CD4-positive, alpha-beta T cell treated with Interferon gamma for 1 hour (primary cell): ENCODE measurements around the gene KIZ.

Experiments
- DNase-seq: peaks from one replicate; pipeline ENCODE4 v3.0.0-alpha.2; 2020

The KIZ gene

GRCh38 chr20:21179757-21180156 is 53.9 kb downstream of the KIZ start:
- DNase-seq, result no peak

- DNase-seq, result no peak
These were observed 54.4 kb downstream of the KIZ start for GRCh38 chr20:21180248-21180647.

- DNase-seq, result no peak
These were observed 55.1 kb downstream of the KIZ start for GRCh38 chr20:21181028-21181427.

- DNase-seq, result no peak
These were observed 57.1 kb downstream of the KIZ start for GRCh38 chr20:21182832-21183563.

- DNase-seq, result no peak
These were observed 57.8 kb downstream of the KIZ start for GRCh38 chr20:21183722-21184121.

- DNase-seq, result no peak
These were observed 58.9 kb downstream of the KIZ start for GRCh38 chr20:21184819-21185218.

GRCh38 chr20:21185849-21186248 is 60.0 kb downstream of the KIZ start:
- no peak for DNase-seq

- DNase-seq, result no peak
These were observed 64.1 kb downstream of the KIZ start for GRCh38 chr20:21189761-21190523.

GRCh38 chr20:21190869-21191268 is 65.0 kb downstream of the KIZ start:
- no peak for DNase-seq

- no peak for DNase-seq
These were observed 66.0 kb downstream of the KIZ start for GRCh38 chr20:21191839-21192238.

- DNase-seq, result no peak
These were observed 76.4 kb downstream of the KIZ start for GRCh38 chr20:21202259-21202658.

GRCh38 chr20:21203088-21203656 is 77.3 kb downstream of the KIZ start:
- DNase-seq, result no peak

- no peak for DNase-seq
These were observed 80.7 kb downstream of the KIZ start for GRCh38 chr20:21206584-21206983.

GRCh38 chr20:21208999-21209398 is 83.1 kb downstream of the KIZ start:
- DNase-seq, result no peak

GRCh38 chr20:21209668-21210067 is 83.8 kb downstream of the KIZ start:
- no peak for DNase-seq

- no peak for DNase-seq
These were observed 87.8 kb downstream of the KIZ start for GRCh38 chr20:21213691-21214090.

- DNase-seq, result no peak
These were observed 88.5 kb downstream of the KIZ start for GRCh38 chr20:21214431-21214830.

GRCh38 chr20:21219686-21220085 is 93.8 kb downstream of the KIZ start:
- no peak for DNase-seq

- no peak for DNase-seq
These were observed 98.3 kb downstream of the KIZ start for GRCh38 chr20:21224217-21224616.

GRCh38 chr20:21225215-21225947 is 99.5 kb downstream of the KIZ start:
- DNase-seq, result no peak

- DNase-seq, result no peak
These were observed 102.6 kb downstream of the KIZ start for GRCh38 chr20:21228511-21228910.

- DNase-seq, result no peak
These were observed 103.3 kb downstream of the KIZ start for GRCh38 chr20:21229163-21229562.

GRCh38 chr20:21230220-21230619 is 104.3 kb downstream of the KIZ start:
- DNase-seq, result no peak
